Tongue (tissue), 3 donors: Measurements from ENCODE around the gene LHCGR. TPM values are rescaled to one million over a fixed set of nuclear protein-coding genes. Genes with fewer than 3 reads are reported as not detected.
A peak's percentile ranks its signal among the peaks of the same experiment; 100 is the strongest.
"Not testable (repeated sequence)": the region's sequence is repeated elsewhere in the genome, so short reads cannot be mapped to it uniquely, and the experiment has no call there.

Experiments used
- DNase-seq: peaks from one replicate; pipeline ENCODE4 v3.0.0-alpha.2; 2015
- small RNA-seq: library from RNA; depleted of rRNA; stranded (forward); fragments of <200 nt; gene quantifications from one replicate; pipeline ENCODE3, GENCODE V24; 2014; ENCODE audit warnings: low replicate concordance
- total RNA-seq: library from RNA; depleted of rRNA; stranded (reverse); fragments of >200 nt; gene quantifications from one replicate; pipeline ENCODE4 v1.2.3, GENCODE V29; 2014

LHCGR gene
- total RNA-seq, 1 donor from 2014 or later: 0.51 TPM

DNA sequence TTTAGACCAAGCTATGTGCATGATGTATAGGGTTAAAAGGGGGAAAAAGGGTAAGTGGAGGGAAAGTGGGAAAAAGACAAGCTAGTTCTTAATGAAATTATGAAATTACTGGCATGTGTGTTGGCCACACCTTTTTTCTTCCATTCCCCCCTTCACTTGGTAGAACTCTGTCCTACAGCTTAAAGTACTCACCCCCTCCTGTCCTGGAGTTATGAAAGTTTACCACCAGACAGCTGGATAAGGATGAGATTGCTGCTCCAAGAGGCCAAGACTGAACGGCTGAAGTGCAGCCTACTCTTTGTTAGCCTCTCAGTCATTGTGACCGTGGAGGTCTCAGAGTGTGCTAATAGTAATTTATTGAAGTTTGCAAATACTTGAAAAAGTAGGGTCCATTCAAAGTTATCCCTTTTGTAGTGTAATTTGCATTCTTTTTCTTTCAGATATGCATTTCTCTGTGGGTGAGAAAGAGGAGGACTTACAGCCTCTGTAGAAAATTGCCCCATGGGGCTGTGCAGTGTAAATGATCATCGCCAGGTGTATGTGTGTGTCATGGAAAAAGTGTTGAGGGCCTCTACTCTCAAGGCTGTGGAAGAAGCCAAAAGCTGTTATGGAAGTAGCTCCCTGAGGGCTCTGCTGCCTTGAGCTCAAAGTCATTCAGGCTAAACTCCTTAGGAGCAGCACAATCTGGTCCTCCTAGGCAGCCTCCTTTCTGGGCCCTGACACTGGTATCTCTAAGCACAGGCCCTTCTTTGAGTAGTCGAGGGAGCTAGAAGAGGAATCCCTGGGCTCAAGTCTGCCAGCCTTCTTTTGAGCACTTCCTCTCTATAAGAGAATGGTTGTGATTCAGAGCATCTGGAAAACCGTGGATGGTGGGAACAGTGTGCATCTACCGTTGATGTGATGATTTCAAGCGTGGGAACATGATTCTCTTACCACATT lies 46.2 kb downstream of the LHCGR start:
- DNase-seq: peak; percentile 38

DNA sequence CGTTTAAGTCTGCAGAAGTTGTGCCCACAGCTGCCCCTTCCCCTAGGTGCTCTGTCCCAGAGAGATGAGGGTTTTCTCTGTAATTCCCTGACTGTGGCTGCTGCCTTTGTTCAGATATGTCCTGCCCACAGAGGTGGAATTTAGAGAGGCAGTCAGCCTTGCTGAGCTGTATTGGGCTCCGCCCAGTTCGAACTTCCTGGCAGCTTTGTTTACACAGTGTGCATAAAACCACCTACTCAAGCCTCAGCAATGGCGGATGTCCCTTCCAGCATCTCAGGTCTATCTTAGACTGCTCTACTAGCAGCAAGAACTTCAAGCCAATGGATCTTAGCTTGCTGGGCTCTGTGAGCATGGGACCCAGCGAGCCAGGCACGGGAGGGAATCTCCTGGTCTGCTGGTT lies 48.1 kb downstream of the LHCGR start:
- no peak for DNase-seq

DNA sequence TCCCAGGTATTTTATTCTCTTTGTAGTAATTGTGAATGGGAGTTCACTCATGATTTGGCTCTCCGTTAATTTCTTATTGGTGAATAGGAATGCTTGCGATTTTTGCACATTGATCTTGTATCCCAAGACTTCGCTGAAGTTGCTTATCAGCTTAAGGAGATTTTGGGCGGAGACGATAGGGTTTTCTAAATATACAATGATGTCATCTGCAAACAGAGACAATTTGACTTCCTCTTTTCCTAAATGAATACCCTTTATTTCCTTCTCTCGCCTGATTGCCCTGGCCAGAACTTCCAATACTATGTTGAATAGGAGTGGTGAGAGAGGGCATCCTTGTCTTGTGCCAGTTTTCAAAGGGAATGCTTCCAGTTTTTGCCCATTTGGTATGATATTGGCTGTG lies 51.9 kb downstream of the LHCGR start:
- DNase-seq: not testable (repeated sequence)

GRCh38 chr2:48699348-48699930 lies 56.1 kb downstream of the LHCGR start:
- no peak for DNase-seq

DNA sequence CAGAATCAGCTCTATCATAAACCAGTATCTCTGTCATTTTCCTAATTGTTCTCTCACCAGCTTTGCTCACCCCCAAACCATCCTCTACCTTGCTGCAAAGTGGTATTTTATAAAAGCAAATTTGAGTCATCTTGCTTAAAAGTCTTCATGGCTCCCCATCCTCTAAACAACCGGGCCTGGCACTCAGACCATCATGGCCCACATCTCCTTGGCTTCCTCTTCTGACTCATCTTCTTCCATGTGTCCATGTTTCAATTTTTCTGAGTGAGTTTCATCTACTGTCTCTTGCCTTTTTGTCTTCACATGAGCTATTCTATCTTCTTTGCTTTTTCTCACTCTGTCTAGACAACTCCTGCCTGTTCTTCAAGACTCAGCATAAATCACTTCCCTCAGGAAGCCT lies 58.6 kb downstream of the LHCGR start:
- no peak for DNase-seq

- DNase-seq: no peak
These were observed 59.5 kb downstream of the LHCGR start for GRCh38 chr2:48695991-48696390.

- DNase-seq: no peak
These were observed 61.4 kb downstream of the LHCGR start for GRCh38 chr2:48694149-48694548.

- no peak for DNase-seq
These were observed 61.9 kb downstream of the LHCGR start for GRCh38 chr2:48693645-48694044.

DNA sequence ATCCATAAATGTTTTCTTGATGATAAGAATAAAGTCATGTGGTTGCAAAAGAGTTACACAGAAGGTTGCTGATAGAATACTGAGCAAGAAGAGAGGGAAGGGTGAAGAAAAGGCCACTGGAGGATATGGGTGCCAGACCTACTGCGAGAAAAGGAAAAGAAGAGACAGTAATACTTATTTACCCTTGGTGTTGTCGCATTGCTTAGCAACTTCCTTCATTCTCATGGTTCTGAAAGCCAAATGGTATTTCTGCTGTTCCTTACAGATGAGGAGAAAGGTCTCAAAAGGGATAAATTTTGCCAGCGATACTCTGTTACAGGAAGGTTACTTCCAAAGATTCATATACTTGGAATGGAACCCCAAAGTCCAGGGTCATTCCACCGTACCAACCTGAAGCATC lies 62.5 kb downstream of the LHCGR start:
- no peak for DNase-seq

- no peak for DNase-seq
These were observed 63.4 kb downstream of the LHCGR start for GRCh38 chr2:48691935-48692691.

GRCh38 chr2:48685126-48685525 lies 70.4 kb downstream of the LHCGR start:
- DNase-seq: no peak

- DNase-seq: no peak
These were observed 78.1 kb downstream of the LHCGR start for GRCh38 chr2:48677450-48677849.

GRCh38 chr2:48674933-48675332 lies 80.6 kb downstream of the LHCGR start:
- no peak for DNase-seq

DNA sequence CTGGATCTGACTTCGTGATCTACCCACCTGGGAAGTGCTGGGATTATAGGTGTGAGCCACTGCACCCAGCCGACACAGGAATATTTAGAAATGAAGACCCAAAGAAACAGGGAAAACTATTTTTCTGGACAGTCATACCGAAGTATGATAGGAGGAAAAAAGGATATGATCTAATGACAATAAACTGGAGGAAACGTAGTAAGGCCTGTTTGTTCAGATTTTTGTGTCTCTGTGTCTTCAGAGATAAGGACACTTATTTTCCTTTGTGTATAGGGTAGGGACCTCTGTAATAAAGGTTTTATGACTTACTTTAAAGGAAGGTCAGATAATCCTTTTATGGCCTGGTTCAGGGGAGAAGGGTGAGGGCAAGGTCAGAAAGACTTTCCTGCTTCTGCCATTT lies 81.9 kb downstream of the LHCGR start:
- DNase-seq: no peak

- DNase-seq: no peak
These were observed 86.5 kb downstream of the LHCGR start for GRCh38 chr2:48668992-48669391.

GRCh38 chr2:48651158-48651790 lies 104.2 kb downstream of the LHCGR start:
- peak; percentile 58 for DNase-seq

- no peak for DNase-seq
These were observed 117.3 kb downstream of the LHCGR start for GRCh38 chr2:48638261-48638660.

Small RNAs within 50 kb of the gene (small RNA-seq; reads per million reads assigned to genes)
- not detected for gene ELOBP3

Other genes with a start within 250 kb of the LHCGR start
- 13.4 TPM for gene STON1, start 225.6 kb downstream of the LHCGR start, total RNA-seq
- 5.0 TPM for gene GTF2A1L, start 137.9 kb downstream of the LHCGR start, total RNA-seq